HL-60 (cell line): ENCODE measurements around the gene SMOC2.

Experiments used
- DNase-seq, 2 experiments: peaks; one replicate each; pipeline ENCODE4 v3.0.0-alpha.2; 2010 to 2020; ENCODE audit warnings: low read depth in 1 of 2, low spot score in 1 of 2
- H3K27ac ChIP-seq: fragments of 250-450 bp; sonication (Bioruptor Pico); replicated peaks from 2 replicates; pipeline ENCODE4 v1.5.1; 2020; ENCODE audit warnings: mild to moderate bottlenecking, moderate library complexity
- H3K27me3 ChIP-seq: fragments of 250-450 bp; sonication (Bioruptor Pico); 2 replicates; pipeline ENCODE4 v1.5.1; 2021; ENCODE audit warnings: mild to moderate bottlenecking, moderate library complexity; ENCODE audit not compliant: insufficient read depth, poor library complexity, severe bottlenecking
- H3K4me3 ChIP-seq: replicated peaks from 2 replicates; pipeline ENCODE4 v1.5.1; 2011; ENCODE audit warnings: mild to moderate bottlenecking, control low read depth, low read length; ENCODE audit not compliant: insufficient read depth
- GABPA ChIP-seq: IDR thresholded peaks from 2 replicates; pipeline ENCODE4 v1.6.1; 2012; ENCODE audit warnings: low read depth
- POLR2AphosphoS5 ChIP-seq: IDR thresholded peaks from 2 replicates; pipeline ENCODE4 v1.6.1; 2012; ENCODE audit warnings: low read depth
- SPI1 ChIP-seq: IDR thresholded peaks from 2 replicates; pipeline ENCODE4 v1.6.1; 2012; ENCODE audit warnings: low read depth, mild to moderate bottlenecking, borderline replicate concordance
- TF ChIP-seq, protein P1 (sequence below): IDR thresholded peaks from 2 replicates; pipeline ENCODE4 v1.6.1; 2012; ENCODE audit warnings: low read depth; ENCODE audit not compliant: insufficient replicate concordance
- TF ChIP-seq, protein P2 (sequence below): IDR thresholded peaks from one replicate; pipeline ENCODE4 v1.5.1; 2011; ENCODE audit warnings: low read length, control low read depth, inconsistent platforms; ENCODE audit not compliant: insufficient read depth

Gene SMOC2

DNA sequence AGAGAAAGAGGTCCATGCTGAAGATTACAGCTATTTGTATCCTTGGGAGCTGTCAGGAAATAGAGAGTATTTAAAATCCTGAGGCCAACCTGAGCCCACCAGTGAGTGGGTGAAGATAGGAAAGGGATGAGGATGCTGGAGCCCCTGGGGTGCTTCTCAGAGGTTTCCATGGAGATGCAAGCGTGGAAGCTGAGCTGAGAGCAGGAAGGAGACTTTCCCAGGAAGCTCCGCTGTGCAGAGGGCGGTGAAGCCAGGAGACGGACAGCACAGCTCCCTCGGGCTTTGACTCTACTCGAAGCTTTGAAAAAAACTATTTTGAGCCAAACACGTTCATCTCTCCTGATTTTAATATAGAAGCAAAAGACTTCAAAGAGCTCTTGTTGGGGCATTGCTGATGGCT lies 222.1 kb downstream of the SMOC2 start:
- Histone ChIP-seq H3K27ac (no peak overlapping the region), H3K27me3 (no peaks in the 10 kb centered on the region), H3K4me3 (no peak overlapping the region)
- DNase-seq: no peak
- TF ChIP-seq, protein P1, sequence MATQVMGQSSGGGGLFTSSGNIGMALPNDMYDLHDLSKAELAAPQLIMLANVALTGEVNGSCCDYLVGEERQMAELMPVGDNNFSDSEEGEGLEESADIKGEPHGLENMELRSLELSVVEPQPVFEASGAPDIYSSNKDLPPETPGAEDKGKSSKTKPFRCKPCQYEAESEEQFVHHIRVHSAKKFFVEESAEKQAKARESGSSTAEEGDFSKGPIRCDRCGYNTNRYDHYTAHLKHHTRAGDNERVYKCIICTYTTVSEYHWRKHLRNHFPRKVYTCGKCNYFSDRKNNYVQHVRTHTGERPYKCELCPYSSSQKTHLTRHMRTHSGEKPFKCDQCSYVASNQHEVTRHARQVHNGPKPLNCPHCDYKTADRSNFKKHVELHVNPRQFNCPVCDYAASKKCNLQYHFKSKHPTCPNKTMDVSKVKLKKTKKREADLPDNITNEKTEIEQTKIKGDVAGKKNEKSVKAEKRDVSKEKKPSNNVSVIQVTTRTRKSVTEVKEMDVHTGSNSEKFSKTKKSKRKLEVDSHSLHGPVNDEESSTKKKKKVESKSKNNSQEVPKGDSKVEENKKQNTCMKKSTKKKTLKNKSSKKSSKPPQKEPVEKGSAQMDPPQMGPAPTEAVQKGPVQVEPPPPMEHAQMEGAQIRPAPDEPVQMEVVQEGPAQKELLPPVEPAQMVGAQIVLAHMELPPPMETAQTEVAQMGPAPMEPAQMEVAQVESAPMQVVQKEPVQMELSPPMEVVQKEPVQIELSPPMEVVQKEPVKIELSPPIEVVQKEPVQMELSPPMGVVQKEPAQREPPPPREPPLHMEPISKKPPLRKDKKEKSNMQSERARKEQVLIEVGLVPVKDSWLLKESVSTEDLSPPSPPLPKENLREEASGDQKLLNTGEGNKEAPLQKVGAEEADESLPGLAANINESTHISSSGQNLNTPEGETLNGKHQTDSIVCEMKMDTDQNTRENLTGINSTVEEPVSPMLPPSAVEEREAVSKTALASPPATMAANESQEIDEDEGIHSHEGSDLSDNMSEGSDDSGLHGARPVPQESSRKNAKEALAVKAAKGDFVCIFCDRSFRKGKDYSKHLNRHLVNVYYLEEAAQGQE: no peak
- no peak for TF ChIP-seq POLR2AphosphoS5

- no peaks in the 10 kb centered on the region for H3K27me3 ChIP-seq
- H3K4me3 ChIP-seq: no peak overlapping the region
- no peak for TF ChIP-seq SPI1
- no peak for TF ChIP-seq GABPA
- no peak for TF ChIP-seq POLR2AphosphoS5
- TF ChIP-seq, protein P2, sequence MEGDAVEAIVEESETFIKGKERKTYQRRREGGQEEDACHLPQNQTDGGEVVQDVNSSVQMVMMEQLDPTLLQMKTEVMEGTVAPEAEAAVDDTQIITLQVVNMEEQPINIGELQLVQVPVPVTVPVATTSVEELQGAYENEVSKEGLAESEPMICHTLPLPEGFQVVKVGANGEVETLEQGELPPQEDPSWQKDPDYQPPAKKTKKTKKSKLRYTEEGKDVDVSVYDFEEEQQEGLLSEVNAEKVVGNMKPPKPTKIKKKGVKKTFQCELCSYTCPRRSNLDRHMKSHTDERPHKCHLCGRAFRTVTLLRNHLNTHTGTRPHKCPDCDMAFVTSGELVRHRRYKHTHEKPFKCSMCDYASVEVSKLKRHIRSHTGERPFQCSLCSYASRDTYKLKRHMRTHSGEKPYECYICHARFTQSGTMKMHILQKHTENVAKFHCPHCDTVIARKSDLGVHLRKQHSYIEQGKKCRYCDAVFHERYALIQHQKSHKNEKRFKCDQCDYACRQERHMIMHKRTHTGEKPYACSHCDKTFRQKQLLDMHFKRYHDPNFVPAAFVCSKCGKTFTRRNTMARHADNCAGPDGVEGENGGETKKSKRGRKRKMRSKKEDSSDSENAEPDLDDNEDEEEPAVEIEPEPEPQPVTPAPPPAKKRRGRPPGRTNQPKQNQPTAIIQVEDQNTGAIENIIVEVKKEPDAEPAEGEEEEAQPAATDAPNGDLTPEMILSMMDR: no peak
- TF ChIP-seq, protein P1: no peak
- H3K27ac ChIP-seq: no peak overlapping the region
- no peak for DNase-seq
These were observed 224.0 kb downstream of the SMOC2 start for GRCh38 chr6:168664956-168665355.

GRCh38 chr6:168666170-168666569 lies 225.2 kb downstream of the SMOC2 start:
- TF ChIP-seq SPI1: no peak
- TF ChIP-seq, protein P1: no peak
- no peak for TF ChIP-seq POLR2AphosphoS5
- TF ChIP-seq GABPA: no peak
- TF ChIP-seq, protein P2: no peak
- no peak overlapping the region for H3K27ac ChIP-seq
- no peak for DNase-seq
- no peak overlapping the region for H3K4me3 ChIP-seq
- H3K27me3 ChIP-seq: no peaks in the 10 kb centered on the region
